Hepatocyte (in vitro differentiated cells): ENCODE results near the gene DCPS.

Source experiments
- EZH2phosphoT487 ChIP-seq: fragments of 200-600 bp; sonication (generic); IDR thresholded peaks from one replicate; pipeline ENCODE4 v1.6.1; 2018; ENCODE audit warnings: antibody characterized with exemption, mild to moderate bottlenecking, low read depth, moderate library complexity; ENCODE audit not compliant: unreplicated experiment, severe bottlenecking
- TF ChIP-seq, protein P1 (sequence below): fragments of 200-600 bp; sonication (generic); IDR thresholded peaks from 2 replicates; pipeline ENCODE4 v1.5.1; 2016; ENCODE audit warnings: antibody characterized with exemption, mild to moderate bottlenecking; ENCODE audit not compliant: poor library complexity

DNA sequence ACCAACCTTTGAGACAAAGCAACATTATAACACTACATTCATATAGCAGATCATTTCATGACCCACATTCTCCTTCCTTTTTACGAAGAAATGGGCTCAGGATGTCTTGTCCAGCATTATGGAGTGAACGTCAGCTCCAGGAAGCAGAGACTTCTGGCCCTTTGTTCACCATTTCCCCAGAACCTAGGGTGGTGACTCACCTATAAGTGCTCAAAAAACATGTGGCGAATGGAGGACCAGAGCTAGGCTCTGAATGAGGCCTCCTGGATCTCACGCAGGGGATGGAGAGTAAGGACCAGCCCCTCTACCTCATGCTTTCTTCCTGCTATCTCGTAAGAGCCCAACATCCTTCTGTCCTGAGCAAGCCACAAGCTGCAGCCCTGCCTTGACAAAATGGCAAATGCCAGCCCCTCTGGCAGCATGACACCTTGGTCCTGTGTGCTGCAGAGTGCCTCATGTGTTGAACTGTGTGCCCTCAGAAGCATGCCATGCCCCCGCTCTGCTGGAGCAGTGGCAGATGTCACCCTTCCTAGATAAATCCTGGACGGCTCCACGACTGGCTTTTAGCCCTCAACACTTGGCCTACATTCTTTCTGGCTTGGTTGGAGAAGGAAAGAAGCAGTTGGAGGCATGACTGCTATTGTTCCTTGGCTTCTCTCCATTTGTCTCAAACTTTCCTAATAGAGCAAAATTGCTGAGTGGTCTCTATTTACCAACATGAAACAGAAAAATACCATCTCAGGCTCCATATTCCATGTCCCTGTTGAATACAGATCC, 45.1 kb downstream of the DCPS start:
- TF ChIP-seq, protein P1, sequence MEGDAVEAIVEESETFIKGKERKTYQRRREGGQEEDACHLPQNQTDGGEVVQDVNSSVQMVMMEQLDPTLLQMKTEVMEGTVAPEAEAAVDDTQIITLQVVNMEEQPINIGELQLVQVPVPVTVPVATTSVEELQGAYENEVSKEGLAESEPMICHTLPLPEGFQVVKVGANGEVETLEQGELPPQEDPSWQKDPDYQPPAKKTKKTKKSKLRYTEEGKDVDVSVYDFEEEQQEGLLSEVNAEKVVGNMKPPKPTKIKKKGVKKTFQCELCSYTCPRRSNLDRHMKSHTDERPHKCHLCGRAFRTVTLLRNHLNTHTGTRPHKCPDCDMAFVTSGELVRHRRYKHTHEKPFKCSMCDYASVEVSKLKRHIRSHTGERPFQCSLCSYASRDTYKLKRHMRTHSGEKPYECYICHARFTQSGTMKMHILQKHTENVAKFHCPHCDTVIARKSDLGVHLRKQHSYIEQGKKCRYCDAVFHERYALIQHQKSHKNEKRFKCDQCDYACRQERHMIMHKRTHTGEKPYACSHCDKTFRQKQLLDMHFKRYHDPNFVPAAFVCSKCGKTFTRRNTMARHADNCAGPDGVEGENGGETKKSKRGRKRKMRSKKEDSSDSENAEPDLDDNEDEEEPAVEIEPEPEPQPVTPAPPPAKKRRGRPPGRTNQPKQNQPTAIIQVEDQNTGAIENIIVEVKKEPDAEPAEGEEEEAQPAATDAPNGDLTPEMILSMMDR = no peak
- no peak for TF ChIP-seq EZH2phosphoT487
